Lower lobe of right lung (tissue), 2 donors: ENCODE measurements around the gene SPRR1A. TPM values are rescaled to one million over a fixed set of nuclear protein-coding genes. Genes with fewer than 3 reads are reported as not detected.

Experiments used
- ATAC-seq, 2 donors: fragments of 200-7000 bp; cut with Tn5 transposase; one replicate each; pipeline ENCODE4 v1.9.1; 2020 to 2022; ENCODE audit warnings: mild to moderate bottlenecking in 2 of 2, moderate library complexity in 2 of 2
- DNase-seq: peaks from one replicate; pipeline ENCODE4 v3.0.0-alpha.2; 2020
- H3K27ac ChIP-seq: fragments of 200-600 bp; one replicate; pipeline ENCODE4 v1.8.0; 2022
- H3K27me3 ChIP-seq: fragments of 200-600 bp; one replicate; pipeline ENCODE4 v1.8.0; 2022; ENCODE audit warnings: low read depth
- H3K36me3 ChIP-seq: fragments of 200-600 bp; one replicate; pipeline ENCODE4 v1.8.0; 2022; ENCODE audit warnings: mild to moderate bottlenecking
- H3K4me1 ChIP-seq: fragments of 200-600 bp; one replicate; pipeline ENCODE4 v1.8.0; 2022
- H3K4me3 ChIP-seq: fragments of 200-600 bp; one replicate; pipeline ENCODE4 v1.8.0; 2022; ENCODE audit warnings: mild to moderate bottlenecking
- H3K9me3 ChIP-seq: fragments of 200-600 bp; one replicate; pipeline ENCODE4 v1.8.0; 2022
- intact Hi-C: fragments of 100-400 bp; cut with DNase I; formaldehyde crosslinking; loops from one replicate; pipeline ENCODE4 v1.11.0; 2022
- total RNA-seq: library from RNA; stranded (reverse); fragmentation: NEBNext Ultra II Directional; extraction: Animal tissue kit (Norgen Biotek cat#: 25700); gene quantifications from one replicate; pipeline ENCODE4 v1.2.1, GENCODE V29; 2021
- TF ChIP-seq, protein P1 (sequence below): fragments of 200-600 bp; IDR thresholded peaks from one replicate; pipeline ENCODE4 v1.8.0; 2022; ENCODE audit warnings: antibody characterized with exemption, mild to moderate bottlenecking
- donor health status: DM: no; HTN: yes; CAD: no; lungs with severe emphysema.

The SPRR1A gene
- total RNA-seq, 1 donor from 2014 or later = not detected

DNA sequence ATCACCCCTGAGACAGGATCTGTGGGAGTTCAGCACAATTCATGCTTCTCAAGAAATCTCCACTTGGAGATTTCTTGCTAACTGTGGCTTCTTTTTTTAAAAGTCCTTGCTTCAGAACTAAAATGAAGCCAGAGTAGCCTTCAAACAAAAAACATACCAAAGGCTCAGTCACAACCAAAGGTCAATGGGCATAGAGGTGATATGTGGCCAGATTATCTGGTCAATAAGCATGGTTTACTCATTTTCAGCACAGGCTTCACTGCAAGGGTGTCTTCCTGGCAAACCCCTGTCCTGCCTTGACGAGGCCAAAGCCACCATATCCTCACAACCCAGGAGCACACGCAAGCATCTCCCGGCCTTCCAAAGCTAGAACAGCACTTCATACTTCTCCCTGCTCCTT lies 24.6 kb upstream of the SPRR1A start:
- Histone ChIP-seq H3K27ac (no peak overlapping the region), H3K36me3 (no peaks in the 10 kb centered on the region), H3K4me1 (no peaks in the 10 kb centered on the region), H3K4me3 (no peak overlapping the region), H3K27me3 (no peaks in the 10 kb centered on the region), H3K9me3 (no peaks in the 10 kb centered on the region)
- TF ChIP-seq, protein P1, sequence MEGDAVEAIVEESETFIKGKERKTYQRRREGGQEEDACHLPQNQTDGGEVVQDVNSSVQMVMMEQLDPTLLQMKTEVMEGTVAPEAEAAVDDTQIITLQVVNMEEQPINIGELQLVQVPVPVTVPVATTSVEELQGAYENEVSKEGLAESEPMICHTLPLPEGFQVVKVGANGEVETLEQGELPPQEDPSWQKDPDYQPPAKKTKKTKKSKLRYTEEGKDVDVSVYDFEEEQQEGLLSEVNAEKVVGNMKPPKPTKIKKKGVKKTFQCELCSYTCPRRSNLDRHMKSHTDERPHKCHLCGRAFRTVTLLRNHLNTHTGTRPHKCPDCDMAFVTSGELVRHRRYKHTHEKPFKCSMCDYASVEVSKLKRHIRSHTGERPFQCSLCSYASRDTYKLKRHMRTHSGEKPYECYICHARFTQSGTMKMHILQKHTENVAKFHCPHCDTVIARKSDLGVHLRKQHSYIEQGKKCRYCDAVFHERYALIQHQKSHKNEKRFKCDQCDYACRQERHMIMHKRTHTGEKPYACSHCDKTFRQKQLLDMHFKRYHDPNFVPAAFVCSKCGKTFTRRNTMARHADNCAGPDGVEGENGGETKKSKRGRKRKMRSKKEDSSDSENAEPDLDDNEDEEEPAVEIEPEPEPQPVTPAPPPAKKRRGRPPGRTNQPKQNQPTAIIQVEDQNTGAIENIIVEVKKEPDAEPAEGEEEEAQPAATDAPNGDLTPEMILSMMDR = no peak
- ATAC-seq = no peak
- intact Hi-C loops = no loop called here
- DNase-seq = no peak

DNA sequence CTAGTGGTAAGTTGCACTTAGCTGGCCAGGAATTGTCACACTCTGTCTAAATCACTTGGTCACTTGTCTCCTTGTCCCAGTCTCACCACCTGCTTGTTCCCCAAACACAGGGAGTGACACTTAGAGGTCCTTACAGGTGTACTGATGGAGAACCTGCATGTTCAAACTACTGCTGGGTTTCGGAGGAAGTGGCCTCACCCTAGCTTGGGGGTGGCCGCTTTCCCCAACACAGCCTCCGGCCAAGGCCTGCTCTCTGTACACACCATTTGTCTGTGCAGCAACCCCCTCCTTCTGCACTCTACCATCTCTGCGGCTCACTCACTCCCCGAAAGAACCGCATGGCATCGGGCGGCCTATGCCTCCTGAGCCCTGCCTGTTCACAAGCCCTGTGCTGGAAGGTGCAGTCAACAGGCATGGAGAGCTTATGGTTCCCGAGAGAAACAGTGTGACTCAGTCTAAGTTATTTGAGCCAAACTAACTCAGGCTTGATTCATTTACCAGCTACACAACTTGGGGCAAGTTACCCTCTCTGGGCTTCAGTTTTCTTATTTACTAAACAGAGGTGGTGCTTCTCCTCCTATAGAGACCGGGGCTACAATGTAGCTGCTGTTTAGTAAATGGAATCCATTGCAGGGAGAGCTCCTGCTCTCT lies 24.0 kb upstream of the SPRR1A start:
- intact Hi-C loops = no loop called here
- H3K27me3 ChIP-seq = no peaks in the 10 kb centered on the region
- ATAC-seq (no peak), DNase-seq (no peak)
- no peaks in the 10 kb centered on the region for H3K36me3 ChIP-seq
- TF ChIP-seq, protein P1 = no peak
- H3K9me3 ChIP-seq = no peaks in the 10 kb centered on the region
- no peak overlapping the region for H3K27ac ChIP-seq
- no peak overlapping the region for H3K4me3 ChIP-seq
- no peaks in the 10 kb centered on the region for H3K4me1 ChIP-seq

DNA sequence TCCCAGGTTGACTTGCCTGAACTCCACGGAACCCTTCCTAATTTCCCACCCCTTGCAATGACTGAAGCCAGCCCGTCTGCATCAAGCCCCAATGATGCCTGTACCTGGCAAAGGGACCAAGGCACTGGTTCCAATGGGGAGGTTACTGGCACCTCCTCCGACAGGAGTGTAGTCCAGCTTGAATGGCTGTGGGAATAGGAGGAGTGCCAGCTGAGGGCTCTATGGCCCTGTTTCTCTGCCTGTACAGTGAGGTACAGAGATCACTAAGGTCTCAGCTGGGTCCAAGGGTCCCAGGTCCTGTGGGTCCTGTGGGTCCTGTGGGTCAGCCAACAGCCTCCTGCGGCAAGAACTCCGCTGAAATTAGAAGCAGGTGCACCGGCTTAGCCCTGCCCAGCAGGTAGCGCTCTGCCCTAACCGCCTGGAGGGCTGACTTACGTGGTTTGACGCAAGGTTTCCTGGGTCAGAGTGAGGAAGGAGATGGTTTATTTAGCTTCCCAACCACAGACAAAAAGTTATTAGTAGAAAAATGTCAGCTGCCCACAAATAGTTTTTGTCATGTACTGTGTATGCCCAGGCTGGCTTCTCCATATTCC lies 23.3 kb upstream of the SPRR1A start:
- H3K27ac ChIP-seq = no peak overlapping the region
- H3K4me3 ChIP-seq = no peak overlapping the region
- DNase-seq (no peak), ATAC-seq (no peak)
- no peaks in the 10 kb centered on the region for H3K9me3 ChIP-seq
- H3K4me1 ChIP-seq = no peaks in the 10 kb centered on the region
- TF ChIP-seq, protein P1 = no peak
- H3K36me3 ChIP-seq = no peaks in the 10 kb centered on the region
- intact Hi-C loops = no loop called here
- H3K27me3 ChIP-seq = no peaks in the 10 kb centered on the region

DNA sequence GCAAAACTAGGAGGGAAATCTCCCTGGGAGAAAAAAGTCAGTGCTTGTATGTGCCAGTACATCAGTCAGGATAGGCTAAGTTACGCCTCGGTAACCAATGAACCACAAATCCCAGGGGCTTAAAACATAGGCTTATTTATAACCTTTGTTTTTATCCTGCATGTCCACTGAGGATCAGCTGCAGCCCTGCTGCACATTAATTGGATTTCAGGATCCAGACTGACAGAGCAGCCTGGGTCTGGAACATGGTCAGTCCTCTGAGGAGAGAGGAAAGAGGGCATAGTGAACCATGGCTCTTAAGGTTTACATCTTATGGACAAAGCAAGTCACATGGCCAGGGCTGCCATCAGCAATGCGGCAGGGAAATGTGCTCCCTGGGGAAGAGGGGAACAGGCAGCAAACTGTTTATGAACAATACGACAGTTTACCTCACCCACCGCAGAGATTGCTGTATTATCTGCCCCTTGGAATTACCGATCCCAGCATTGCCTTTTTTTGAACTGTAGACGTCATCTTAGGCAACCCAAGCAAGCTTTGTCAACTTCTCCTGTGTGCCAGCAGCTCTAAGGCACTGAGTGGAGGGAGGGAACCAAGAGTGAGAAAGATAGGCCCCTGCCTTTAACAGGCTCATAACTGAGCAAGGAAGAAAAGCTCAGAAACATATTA lies 22.5 kb upstream of the SPRR1A start:
- Histone ChIP-seq H3K9me3 (no peaks in the 10 kb centered on the region), H3K27me3 (peaks cover 5% of the 10 kb centered on the region), H3K36me3 (no peaks in the 10 kb centered on the region), H3K4me3 (no peak overlapping the region), H3K4me1 (no peaks in the 10 kb centered on the region), H3K27ac (no peak overlapping the region)
- intact Hi-C loops = no loop called here
- DNase-seq = no peak
- TF ChIP-seq, protein P1 = no peak
- no peak for ATAC-seq

DNA sequence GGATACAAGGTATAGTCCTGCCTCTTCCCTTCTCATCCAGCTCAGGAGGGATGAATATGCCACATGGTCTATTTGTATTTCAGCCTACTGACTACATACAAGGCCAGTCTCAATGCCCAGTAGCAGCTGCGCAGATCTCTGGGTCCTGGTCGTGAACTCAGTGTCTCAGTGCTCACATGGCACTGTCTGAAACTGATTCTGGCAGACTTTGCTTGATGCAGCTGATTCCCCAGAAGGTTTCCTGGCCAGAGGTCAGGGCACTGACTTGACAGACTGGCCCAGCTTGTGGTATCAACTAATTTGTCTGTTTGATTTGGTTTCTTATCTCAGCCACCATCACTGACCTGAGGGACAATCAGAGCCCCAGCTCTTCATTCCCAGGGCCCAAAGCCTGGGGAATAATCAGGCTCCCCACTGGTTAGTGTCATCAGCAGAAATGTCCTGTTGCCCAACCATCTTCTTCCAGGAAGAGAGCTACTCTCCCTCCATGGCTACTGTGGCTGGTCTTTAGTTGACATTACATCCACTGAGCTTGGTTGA lies 20.9 kb upstream of the SPRR1A start:
- TF ChIP-seq, protein P1 = no peak
- no peak overlapping the region for H3K4me3 ChIP-seq

More for the DNA sequence above, 20.9 kb upstream of the SPRR1A start:
- DNase-seq (no peak), ATAC-seq (no peak)
- Histone ChIP-seq H3K9me3 (no peaks in the 10 kb centered on the region), H3K27me3 (peaks cover 5% of the 10 kb centered on the region), H3K4me1 (no peaks in the 10 kb centered on the region), H3K27ac (no peak overlapping the region), H3K36me3 (no peaks in the 10 kb centered on the region)
- intact Hi-C loops = no loop called here
